Measurements from ENCODE around the gene EAF2.
"Not testable (repeated sequence)": the region's sequence is repeated elsewhere in the genome, so short reads cannot be mapped to it uniquely, and the experiment has no call there.

The EAF2 gene

DNA sequence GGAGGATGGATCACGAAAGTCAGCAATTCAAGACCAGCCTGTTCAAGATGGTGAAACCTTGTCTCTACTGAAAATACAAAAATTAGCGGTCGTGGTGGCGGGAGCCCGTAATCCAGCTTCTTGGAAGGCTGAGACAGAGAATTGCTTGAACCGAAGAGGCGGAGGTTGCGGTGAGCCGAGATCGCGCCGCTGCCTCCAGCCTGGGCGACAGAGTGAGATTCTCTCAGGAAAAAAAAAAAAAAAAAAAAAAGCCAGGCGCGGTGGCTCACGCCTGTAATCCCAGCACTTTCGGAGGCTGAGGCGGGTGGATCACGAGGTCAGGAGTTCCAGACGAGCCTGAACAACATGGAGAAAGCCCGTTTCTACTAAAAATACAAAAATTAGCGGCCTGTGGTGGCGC lies 5.0 kb downstream of the EAF2 start:
- no peaks in the 10 kb centered on the region for H3K27me3 ChIP-seq (ENCODE audit: insufficient read depth, low read depth, severe bottlenecking)
- no peak overlapping the region for H3K4me3 ChIP-seq (ENCODE audit: low read depth, low read length)
- H3K36me3 ChIP-seq = no peaks in the 10 kb centered on the region
- no peak overlapping the region for H3K27ac ChIP-seq
- TF ChIP-seq, protein P1, sequence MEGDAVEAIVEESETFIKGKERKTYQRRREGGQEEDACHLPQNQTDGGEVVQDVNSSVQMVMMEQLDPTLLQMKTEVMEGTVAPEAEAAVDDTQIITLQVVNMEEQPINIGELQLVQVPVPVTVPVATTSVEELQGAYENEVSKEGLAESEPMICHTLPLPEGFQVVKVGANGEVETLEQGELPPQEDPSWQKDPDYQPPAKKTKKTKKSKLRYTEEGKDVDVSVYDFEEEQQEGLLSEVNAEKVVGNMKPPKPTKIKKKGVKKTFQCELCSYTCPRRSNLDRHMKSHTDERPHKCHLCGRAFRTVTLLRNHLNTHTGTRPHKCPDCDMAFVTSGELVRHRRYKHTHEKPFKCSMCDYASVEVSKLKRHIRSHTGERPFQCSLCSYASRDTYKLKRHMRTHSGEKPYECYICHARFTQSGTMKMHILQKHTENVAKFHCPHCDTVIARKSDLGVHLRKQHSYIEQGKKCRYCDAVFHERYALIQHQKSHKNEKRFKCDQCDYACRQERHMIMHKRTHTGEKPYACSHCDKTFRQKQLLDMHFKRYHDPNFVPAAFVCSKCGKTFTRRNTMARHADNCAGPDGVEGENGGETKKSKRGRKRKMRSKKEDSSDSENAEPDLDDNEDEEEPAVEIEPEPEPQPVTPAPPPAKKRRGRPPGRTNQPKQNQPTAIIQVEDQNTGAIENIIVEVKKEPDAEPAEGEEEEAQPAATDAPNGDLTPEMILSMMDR (IDR thresholded peaks at IDR 0.05; ENCODE audit: low read depth, low read length) = no peak
- no peak for DNase-seq
- no peaks in the 10 kb centered on the region for H3K9me3 ChIP-seq (ENCODE audit: severe bottlenecking)

DNA sequence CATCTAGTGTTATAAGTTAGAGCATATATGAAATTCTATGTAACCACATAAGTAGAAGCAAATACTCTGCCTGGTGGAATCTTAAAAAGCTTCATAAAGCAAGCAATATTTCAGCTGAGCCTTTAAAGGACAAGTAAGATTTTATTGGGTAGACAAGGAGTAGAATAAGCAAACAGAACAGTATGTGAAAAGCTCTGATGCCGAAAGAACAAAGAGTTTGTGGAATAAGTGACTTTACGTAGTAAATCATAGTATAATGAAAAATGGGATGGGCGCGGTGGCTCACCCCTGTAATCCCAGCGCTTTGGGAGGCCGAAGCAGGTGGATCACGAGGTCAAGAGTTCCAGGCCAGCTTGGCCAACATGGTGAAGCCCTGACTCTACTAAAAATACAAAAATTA lies 9.9 kb downstream of the EAF2 start:
- TF ChIP-seq, protein P1 (IDR thresholded peaks at IDR 0.05; ENCODE audit: low read depth, low read length) = no peak
- no peaks in the 10 kb centered on the region for H3K27me3 ChIP-seq (ENCODE audit: insufficient read depth, low read depth, severe bottlenecking)
- H3K9me3 ChIP-seq (ENCODE audit: severe bottlenecking) = no peaks in the 10 kb centered on the region
- no peaks in the 10 kb centered on the region for H3K36me3 ChIP-seq
- no peak overlapping the region for H3K4me3 ChIP-seq (ENCODE audit: low read depth, low read length)
- no peak for DNase-seq
- no peak overlapping the region for H3K27ac ChIP-seq

DNA sequence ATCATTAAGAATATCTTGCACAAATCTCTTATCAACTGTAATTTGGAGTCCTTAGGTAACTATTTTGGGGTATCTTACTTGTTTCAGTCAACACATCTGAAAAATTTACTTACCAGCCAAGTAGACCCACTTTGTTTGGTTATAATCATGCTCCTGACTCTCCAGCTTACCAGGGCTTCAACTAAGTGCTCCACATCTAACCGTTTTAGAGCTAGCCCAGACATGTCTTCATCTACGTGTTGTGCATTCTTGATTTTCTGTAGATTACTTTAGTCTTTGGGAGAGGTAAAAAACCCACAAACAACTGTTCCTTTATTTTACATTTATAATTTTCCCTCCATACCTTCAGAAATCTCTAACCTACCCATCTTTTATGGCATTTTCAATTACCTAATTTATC lies 17.2 kb downstream of the EAF2 start:
- TF ChIP-seq, protein P1 (IDR thresholded peaks at IDR 0.05; ENCODE audit: low read depth, low read length) = no peak
- Histone ChIP-seq H3K9me3 (ENCODE audit: severe bottlenecking) (no peaks in the 10 kb centered on the region), H3K4me3 (ENCODE audit: low read depth, low read length) (no peak overlapping the region), H3K27me3 (ENCODE audit: insufficient read depth, low read depth, severe bottlenecking) (no peaks in the 10 kb centered on the region), H3K27ac (no peak overlapping the region), H3K36me3 (no peaks in the 10 kb centered on the region)
- DNase-seq = no peak

DNA sequence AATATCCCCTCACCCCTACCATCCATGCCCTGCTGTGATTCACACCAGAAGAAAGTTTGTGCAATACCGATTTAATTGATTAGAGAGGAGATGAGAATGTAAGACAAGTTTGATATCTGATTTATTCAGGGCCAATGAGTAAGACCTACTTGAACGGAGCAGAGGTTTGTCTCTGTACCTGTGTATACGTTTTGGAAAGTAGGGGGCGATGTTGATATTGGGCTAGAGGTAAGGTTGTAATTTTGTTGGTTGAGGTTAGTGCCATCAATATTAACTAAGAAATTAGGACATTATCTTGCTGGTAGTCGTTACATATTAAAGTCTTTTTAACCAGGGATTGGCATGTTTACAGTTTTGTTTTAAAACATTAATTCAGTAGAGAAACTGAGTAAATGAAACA lies 20.5 kb downstream of the EAF2 start:
- Histone ChIP-seq H3K4me3 (ENCODE audit: low read depth, low read length) (no peak overlapping the region), H3K27ac (no peak overlapping the region), H3K27me3 (ENCODE audit: insufficient read depth, low read depth, severe bottlenecking) (no peaks in the 10 kb centered on the region), H3K36me3 (no peaks in the 10 kb centered on the region), H3K9me3 (ENCODE audit: severe bottlenecking) (no peaks in the 10 kb centered on the region)
- TF ChIP-seq, protein P1 (IDR thresholded peaks at IDR 0.05; ENCODE audit: low read depth, low read length) = peak; percentile 28
- no peak for DNase-seq

DNA sequence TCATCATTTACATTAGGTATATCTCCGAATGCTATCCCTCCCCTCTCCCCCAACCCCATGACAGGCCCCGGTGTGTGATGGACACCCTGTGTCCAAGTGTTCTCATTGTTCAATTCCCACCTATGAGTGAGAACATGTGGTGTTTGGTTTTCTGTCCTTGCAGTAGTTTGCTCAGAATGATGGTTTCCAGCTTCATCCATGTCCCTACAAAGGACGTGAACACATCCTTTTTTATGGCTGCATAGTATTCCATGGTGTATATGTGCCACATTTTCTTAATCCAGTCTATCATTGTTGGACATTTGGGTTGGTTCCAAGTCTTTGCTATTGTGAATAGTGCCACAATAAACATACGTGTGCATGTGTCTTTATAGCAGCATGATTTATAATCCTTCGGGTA lies 22.8 kb downstream of the EAF2 start:
- H3K27ac ChIP-seq; H3K36me3 ChIP-seq; H3K27me3 ChIP-seq (ENCODE audit: insufficient read depth, low read depth, severe bottlenecking); H3K9me3 ChIP-seq (ENCODE audit: severe bottlenecking); H3K4me3 ChIP-seq (ENCODE audit: low read depth, low read length); DNase-seq: not testable (repeated sequence)

DNA sequence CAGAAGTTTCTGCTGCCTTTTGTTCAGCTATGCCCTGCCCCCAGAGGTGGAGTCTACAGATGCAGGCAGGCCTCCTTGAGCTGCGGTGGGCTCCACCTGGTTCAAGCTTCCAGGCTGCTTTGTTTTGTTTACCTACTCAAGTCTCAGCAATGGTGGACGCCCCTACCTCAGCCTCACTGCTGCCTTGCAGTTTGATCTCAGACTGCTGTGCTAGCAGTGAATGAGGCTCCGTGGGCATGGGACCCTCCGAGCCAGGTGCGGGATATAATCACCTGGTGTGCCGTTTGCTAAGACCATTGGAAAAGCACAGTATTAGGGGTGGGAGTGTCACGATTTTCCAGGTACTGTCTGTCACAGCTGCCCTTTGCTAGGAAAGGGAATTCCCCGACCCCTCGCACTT lies 28.2 kb downstream of the EAF2 start:
- not testable (repeated sequence) for DNase-seq; H3K4me3 ChIP-seq (ENCODE audit: low read depth, low read length); H3K9me3 ChIP-seq (ENCODE audit: severe bottlenecking); H3K27me3 ChIP-seq (ENCODE audit: insufficient read depth, low read depth, severe bottlenecking); H3K36me3 ChIP-seq; H3K27ac ChIP-seq

DNA sequence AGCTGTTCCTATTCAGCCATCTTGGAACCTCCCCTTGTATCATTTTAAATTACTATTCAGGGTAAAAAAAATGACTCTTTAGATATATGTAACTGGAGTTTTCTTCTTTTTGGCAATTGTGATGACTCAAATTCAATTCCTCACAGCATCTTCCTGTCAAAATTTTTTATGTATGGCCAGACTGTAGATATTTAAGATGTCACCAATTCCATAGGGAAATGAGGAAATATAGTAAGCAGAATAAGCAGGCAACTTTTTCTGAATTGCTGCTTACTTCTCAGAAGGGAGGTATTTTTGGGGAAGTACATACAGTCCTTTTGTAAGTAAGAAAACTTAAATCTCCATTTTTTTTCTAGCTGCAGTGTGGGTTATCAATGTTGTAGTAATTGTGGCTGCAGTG lies 28.8 kb downstream of the EAF2 start:
- no peak for DNase-seq
- Histone ChIP-seq H3K27me3 (ENCODE audit: insufficient read depth, low read depth, severe bottlenecking) (no peaks in the 10 kb centered on the region), H3K9me3 (ENCODE audit: severe bottlenecking) (no peaks in the 10 kb centered on the region), H3K4me3 (ENCODE audit: low read depth, low read length) (no peak overlapping the region), H3K27ac (no peak overlapping the region), H3K36me3 (no peaks in the 10 kb centered on the region)
- TF ChIP-seq, protein P1 (IDR thresholded peaks at IDR 0.05; ENCODE audit: low read depth, low read length) = no peak

Measured in WERI-Rb-1 (cell line).